WTC11 (cell line): ENCODE data around the gene RGS11. TPM values are rescaled to one million over a fixed set of nuclear protein-coding genes. Genes with fewer than 3 reads are reported as not detected.

Source experiments
- AFF4 ChIP-seq: sonication (generic); formaldehyde crosslinking; IDR thresholded peaks from 2 replicates; pipeline ENCODE4 v1.8.1; 2023; ENCODE audit warnings: mild to moderate bottlenecking, missing genetic modification reagents, borderline replicate concordance
- ATF1 ChIP-seq: sonication (generic); formaldehyde crosslinking; IDR thresholded peaks from 2 replicates; pipeline ENCODE4 v1.8.1; 2023; ENCODE audit warnings: mild to moderate bottlenecking, moderate library complexity, missing genetic modification reagents
- E2F5 ChIP-seq: sonication (generic); formaldehyde crosslinking; IDR thresholded peaks from 2 replicates; pipeline ENCODE4 v1.8.1; 2022; ENCODE audit warnings: mild to moderate bottlenecking, moderate library complexity, missing genetic modification reagents
- ELF4 ChIP-seq: sonication (generic); formaldehyde crosslinking; IDR thresholded peaks from 2 replicates; pipeline ENCODE4 v1.8.1; 2022; ENCODE audit warnings: low read depth, mild to moderate bottlenecking, moderate library complexity, missing genetic modification reagents
- ESRRA ChIP-seq: sonication (generic); formaldehyde crosslinking; IDR thresholded peaks from 2 replicates; pipeline ENCODE4 v1.8.1; 2022; ENCODE audit warnings: mild to moderate bottlenecking, missing genetic modification reagents, borderline replicate concordance
- total RNA-seq: library from RNA; stranded (reverse); gene quantifications from 3 replicates; pipeline ENCODE4 v1.2.3, GENCODE V29; 2021

Gene RGS11
- total RNA-seq, 1 experiment from 2014 or later, result 1.8 TPM

- TF ChIP-seq AFF4 (CRISPR knock-in tag), result no peak
- TF ChIP-seq ATF1 (CRISPR knock-in tag), result no peak
- no peak for TF ChIP-seq ESRRA (CRISPR knock-in tag)
- no peak for TF ChIP-seq E2F5 (CRISPR knock-in tag)
- TF ChIP-seq ELF4 (CRISPR knock-in tag), result no peak
Observed at GRCh38 chr16:220021-220420, 55.7 kb downstream of the RGS11 start (continued).

Other genes starting within 250 kb of the RGS11 start
- gene POLR3K, start 222.3 kb downstream of the RGS11 start, total RNA-seq, result 37.9 to 40.1 TPM (median 38.6 TPM) in 3 replicates
- gene SNRNP25, start 222.1 kb downstream of the RGS11 start, total RNA-seq, result 51.6 to 55.9 TPM (median 54.7 TPM) in 3 replicates
- 40.9 to 60.8 TPM (median 44.2 TPM) in 3 replicates for gene RHBDF1, start 203.3 kb downstream of the RGS11 start, total RNA-seq
- 60.0 to 62.0 TPM (median 60.0 TPM) in 3 replicates for gene MPG, start 197.7 kb downstream of the RGS11 start, total RNA-seq
- gene NPRL3, start 137.3 kb downstream of the RGS11 start, total RNA-seq, result 41.1 to 47.9 TPM (median 45.7 TPM) in 3 replicates
- gene HBZ, start 123.3 kb downstream of the RGS11 start, total RNA-seq, result 0.41 to 0.53 TPM (median 0.52 TPM) in 3 replicates
- not detected in 3 replicates for gene HBM, start 110.0 kb downstream of the RGS11 start, total RNA-seq
- 1.8 to 2.6 TPM (median 2.4 TPM) in 3 replicates for gene HBA2, start 103.1 kb downstream of the RGS11 start, total RNA-seq
- 2.1 to 3.4 TPM (median 3.1 TPM) in 3 replicates for gene HBA1, start 99.3 kb downstream of the RGS11 start, total RNA-seq
- gene HBQ1, start 95.5 kb downstream of the RGS11 start, total RNA-seq, result 3.0 to 7.8 TPM (median 5.2 TPM) in 3 replicates
- gene LUC7L, start 46.5 kb downstream of the RGS11 start, total RNA-seq, result 111 to 135 TPM (median 130 TPM) in 3 replicates
- gene FAM234A, start 41.1 kb downstream of the RGS11 start, total RNA-seq, result 115 to 140 TPM (median 137 TPM) in 3 replicates
- 3.4 to 4.0 TPM (median 3.5 TPM) in 3 replicates for gene ARHGDIG, start 4.6 kb upstream of the RGS11 start, total RNA-seq
- 1.9 to 2.4 TPM (median 2.3 TPM) in 3 replicates for gene PDIA2, start 7.2 kb upstream of the RGS11 start, total RNA-seq
- gene AXIN1, start 76.8 kb upstream of the RGS11 start, total RNA-seq, result 48.0 to 50.3 TPM (median 48.9 TPM) in 3 replicates
- 119 to 144 TPM (median 140 TPM) in 3 replicates for gene MRPL28, start 94.6 kb upstream of the RGS11 start, total RNA-seq
- gene PGAP6, start 106.0 kb upstream of the RGS11 start, total RNA-seq, result 104 to 108 TPM (median 107 TPM) in 3 replicates
- 467 to 550 TPM (median 535 TPM) in 3 replicates for gene NME4, start 121.3 kb upstream of the RGS11 start, total RNA-seq
- gene DECR2, start 125.9 kb upstream of the RGS11 start, total RNA-seq, result 37.8 to 43.6 TPM (median 40.7 TPM) in 3 replicates
- gene RAB11FIP3, start 149.7 kb upstream of the RGS11 start, total RNA-seq, result 37.1 to 38.6 TPM (median 37.9 TPM) in 3 replicates